Measurements from ENCODE around the gene FKBP9.
"Not testable (repeated sequence)": the region's sequence is repeated elsewhere in the genome, so short reads cannot be mapped to it uniquely, and the experiment has no call there.

- not testable (repeated sequence) for TF ChIP-seq POLR2A (IDR thresholded peaks at IDR 0.05; ENCODE audit: low read length); CTCF (IDR thresholded peaks at IDR 0.05); CHD2 (IDR thresholded peaks at IDR 0.05; ENCODE audit: low read length, partially characterized antibody); ZFP36 (IDR thresholded peaks at IDR 0.05; ENCODE audit: borderline replicate concordance, partially characterized antibody); CBX2 (IDR thresholded peaks at IDR 0.05; ENCODE audit: borderline replicate concordance, low read depth); MAFK (IDR thresholded peaks at IDR 0.05; ENCODE audit: partially characterized antibody); TP53 (CRISPR knock-in tag; IDR thresholded peaks at IDR 0.05); EP300 (IDR thresholded peaks at IDR 0.05); BHLHE40 (IDR thresholded peaks at IDR 0.05; ENCODE audit: low read depth, low read length); CBX8 (IDR thresholded peaks at IDR 0.05); JUNB (IDR thresholded peaks at IDR 0.05); NPAS2 (CRISPR knock-in tag; IDR thresholded peaks at IDR 0.05; ENCODE audit: borderline replicate concordance); CEBPB (IDR thresholded peaks at IDR 0.05); BCL3 (IDR thresholded peaks at IDR 0.05)
These were observed 40.2 kb upstream of the FKBP9 start for GRCh38 chr7:32916994-32917393.
